Skeletal muscle tissue (tissue), 4 donors: ENCODE measurements around the gene MYOCD. TPM values are rescaled to one million over a fixed set of nuclear protein-coding genes. Genes with fewer than 3 reads are reported as not detected.

Source experiments
- H3K27ac ChIP-seq: one replicate; pipeline ENCODE4 v1.7.0; 2013; ENCODE audit warnings: mild to moderate bottlenecking, low read depth, low read length, inconsistent platforms
- H3K27me3 ChIP-seq, 3 donors: one replicate each; pipeline ENCODE4 v1.7.0; 2013; ENCODE audit warnings: low read length in 3 of 3; ENCODE audit not compliant: control insufficient read depth in 3 of 3, insufficient read depth in 3 of 3
- H3K36me3 ChIP-seq, 3 donors: one replicate each; pipeline ENCODE4 v1.7.0; 2013; ENCODE audit warnings: low read length in 3 of 3; ENCODE audit not compliant: control insufficient read depth in 3 of 3, insufficient read depth in 3 of 3
- H3K4me1 ChIP-seq, 3 donors: one replicate each; pipeline ENCODE4 v1.7.0; 2013; ENCODE audit warnings: low read length in 3 of 3, mild to moderate bottlenecking in 3 of 3; ENCODE audit not compliant: control insufficient read depth in 3 of 3, insufficient read depth in 3 of 3
- H3K4me3 ChIP-seq, 3 donors: one replicate each; pipeline ENCODE4 v1.7.0; 2013; ENCODE audit warnings: low read length in 3 of 3
- H3K9ac ChIP-seq, 3 donors: one replicate each; pipeline ENCODE4 v1.7.0; 2013; ENCODE audit warnings: low read length in 3 of 3, mild to moderate bottlenecking in 3 of 3, moderate library complexity in 2 of 3, low read depth in 1 of 3
- H3K9me3 ChIP-seq, 3 donors: one replicate each; pipeline ENCODE4 v1.7.0; 2013; ENCODE audit warnings: low read length in 3 of 3; ENCODE audit not compliant: control insufficient read depth in 3 of 3
- total RNA-seq: library from RNA; depleted of rRNA; stranded (reverse); fragments of >200 nt; gene quantifications from one replicate; pipeline ENCODE4 v1.2.3, GENCODE V29; 2014
- donor health status: Osteomylitis.

MYOCD gene
- total RNA-seq, 1 donor from 2014 or later = 0.52 TPM

DNA sequence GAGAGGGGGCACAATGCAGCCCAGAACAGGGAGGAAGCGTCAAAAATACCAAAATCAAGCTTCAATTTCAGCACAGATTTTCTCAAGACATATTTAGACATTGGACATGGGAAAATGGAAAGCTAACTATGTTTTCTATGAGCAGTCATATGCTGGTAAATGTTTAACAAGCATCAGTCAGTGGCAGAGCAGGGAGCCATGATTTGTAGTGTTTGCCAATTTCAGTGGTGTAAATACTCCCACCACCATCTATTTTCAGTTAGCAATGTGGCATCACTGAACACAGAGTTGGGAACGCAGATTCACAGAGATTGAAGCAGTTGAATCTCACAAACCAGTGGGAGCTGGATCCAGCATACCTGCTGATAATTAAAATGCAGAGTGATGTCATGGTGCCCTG lies 24.6 kb upstream of the MYOCD start:
- H3K9me3 ChIP-seq = no peaks in the 10 kb centered on the region
- no peaks in the 10 kb centered on the region for H3K27me3 ChIP-seq
- H3K27ac ChIP-seq = no peak overlapping the region
- no peak overlapping the region for H3K4me3 ChIP-seq
- H3K36me3 ChIP-seq = no peaks in the 10 kb centered on the region
- H3K9ac ChIP-seq = no peak overlapping the region
- H3K4me1 ChIP-seq = no peaks in the 10 kb centered on the region

DNA sequence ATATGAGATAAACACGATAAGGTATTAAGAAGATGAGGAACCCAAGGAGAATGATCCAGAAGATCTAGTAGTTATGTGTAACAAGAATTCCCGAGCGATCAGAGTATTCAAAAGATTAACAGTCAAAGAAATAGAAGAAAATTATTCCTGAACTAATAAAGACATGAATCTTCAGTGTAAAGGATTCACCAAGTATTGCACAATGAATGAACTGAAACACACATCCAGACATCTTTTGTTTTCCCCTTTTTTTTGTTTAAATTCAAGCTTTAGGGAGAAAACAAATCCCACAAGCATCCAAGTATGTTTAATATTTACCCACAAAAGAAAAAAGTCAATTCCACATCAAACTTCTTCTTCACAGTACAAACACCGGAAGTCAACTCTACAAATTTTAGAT lies 23.7 kb upstream of the MYOCD start:
- H3K36me3 ChIP-seq = no peaks in the 10 kb centered on the region

DNA sequence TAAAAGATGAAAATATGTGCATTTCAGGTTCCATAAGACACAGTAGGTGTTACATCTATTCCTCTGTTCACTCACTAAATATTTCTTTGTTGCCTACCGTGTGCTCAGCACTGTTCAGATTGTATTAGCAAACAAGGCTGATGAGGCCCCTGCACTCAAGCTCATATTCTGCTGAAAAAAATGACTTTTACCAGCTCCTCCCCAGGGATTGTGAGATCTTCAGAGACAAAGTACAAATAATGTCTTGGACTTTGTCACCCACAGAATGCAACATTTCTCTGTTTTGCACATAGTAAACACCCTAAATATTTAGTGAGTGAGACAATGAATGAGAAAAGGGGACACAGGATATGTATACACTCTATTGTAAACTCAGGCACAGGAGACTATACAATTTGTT lies 21.9 kb upstream of the MYOCD start:
- H3K4me3 ChIP-seq = no peak overlapping the region
- H3K9ac ChIP-seq = no peak overlapping the region
- H3K27me3 ChIP-seq = peaks cover 0 to 3% (median 3%) of the 10 kb centered on the region in 3 donors
- no peaks in the 10 kb centered on the region for H3K36me3 ChIP-seq
- no peak overlapping the region for H3K27ac ChIP-seq
- H3K4me1 ChIP-seq = no peaks in the 10 kb centered on the region
- H3K9me3 ChIP-seq = no peaks in the 10 kb centered on the region

More for the DNA sequence above, 23.7 kb upstream of the MYOCD start:
- no peak overlapping the region for H3K4me3 ChIP-seq
- no peak overlapping the region for H3K27ac ChIP-seq
- H3K4me1 ChIP-seq = no peaks in the 10 kb centered on the region
- no peaks in the 10 kb centered on the region for H3K9me3 ChIP-seq
- H3K9ac ChIP-seq = no peak overlapping the region
- no peaks in the 10 kb centered on the region for H3K27me3 ChIP-seq

DNA sequence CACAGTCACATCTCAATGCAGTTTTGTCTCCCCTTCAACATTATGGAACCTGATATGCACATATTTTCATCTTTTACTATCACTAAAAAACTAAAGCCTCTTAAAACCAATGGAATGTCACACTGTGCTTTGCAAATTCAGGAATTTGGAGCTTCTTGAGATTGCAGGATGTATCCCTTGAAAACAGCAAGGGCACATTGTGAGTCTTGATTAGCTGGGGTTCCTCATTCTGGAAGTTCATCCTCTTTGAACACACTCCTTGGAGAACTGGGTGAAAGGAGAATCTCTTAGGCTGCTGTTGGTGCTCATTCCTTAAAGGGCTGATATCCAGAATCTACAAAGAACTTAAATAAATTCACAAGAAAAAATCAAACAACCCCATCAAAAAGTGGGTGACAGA lies 21.1 kb upstream of the MYOCD start:
- no peak overlapping the region for H3K9ac ChIP-seq
- H3K4me3 ChIP-seq = no peak overlapping the region
- H3K27ac ChIP-seq = no peak overlapping the region
- no peaks in the 10 kb centered on the region for H3K9me3 ChIP-seq
- H3K27me3 ChIP-seq = peaks cover 0 to 5% (median 3%) of the 10 kb centered on the region in 3 donors
- H3K36me3 ChIP-seq = no peaks in the 10 kb centered on the region
- H3K4me1 ChIP-seq = no peaks in the 10 kb centered on the region

DNA sequence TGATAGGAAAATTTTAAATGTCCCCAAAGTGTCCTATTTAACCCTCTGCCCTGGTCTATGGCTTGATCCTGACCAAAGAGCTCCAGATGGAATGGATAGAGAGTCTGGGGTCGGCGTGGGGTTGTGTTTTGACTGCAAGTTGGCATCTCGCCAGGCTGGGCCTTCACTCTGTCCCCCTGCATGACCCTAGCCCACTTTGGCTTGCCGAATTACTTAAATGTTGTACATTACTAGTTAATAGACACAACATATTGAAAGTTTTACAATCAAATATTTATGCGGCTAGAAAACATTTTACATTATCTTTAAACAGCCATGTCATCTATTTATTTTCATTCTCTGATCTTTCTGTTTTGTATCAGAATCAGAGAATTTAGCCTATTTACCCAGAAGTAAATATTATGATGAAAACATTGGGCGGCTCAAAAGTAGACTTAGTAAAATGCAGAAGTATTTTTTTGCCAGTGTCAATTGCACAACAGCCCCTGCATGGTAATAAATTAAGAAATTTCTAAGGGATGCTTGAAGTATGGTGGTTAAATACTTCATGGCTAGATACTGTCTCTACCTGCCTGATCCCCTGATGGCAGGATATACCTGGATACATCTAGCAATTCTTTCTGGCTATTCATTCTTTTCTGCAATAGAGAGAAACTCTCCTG lies 18.8 kb upstream of the MYOCD start:
- Histone ChIP-seq H3K27ac (no peak overlapping the region), H3K4me3 (no peak overlapping the region), H3K9ac (no peak overlapping the region), H3K27me3 (peaks cover 0 to 7% (median 3%) of the 10 kb centered on the region in 3 donors), H3K9me3 (no peaks in the 10 kb centered on the region), H3K4me1 (no peaks in the 10 kb centered on the region), H3K36me3 (no peaks in the 10 kb centered on the region)

DNA sequence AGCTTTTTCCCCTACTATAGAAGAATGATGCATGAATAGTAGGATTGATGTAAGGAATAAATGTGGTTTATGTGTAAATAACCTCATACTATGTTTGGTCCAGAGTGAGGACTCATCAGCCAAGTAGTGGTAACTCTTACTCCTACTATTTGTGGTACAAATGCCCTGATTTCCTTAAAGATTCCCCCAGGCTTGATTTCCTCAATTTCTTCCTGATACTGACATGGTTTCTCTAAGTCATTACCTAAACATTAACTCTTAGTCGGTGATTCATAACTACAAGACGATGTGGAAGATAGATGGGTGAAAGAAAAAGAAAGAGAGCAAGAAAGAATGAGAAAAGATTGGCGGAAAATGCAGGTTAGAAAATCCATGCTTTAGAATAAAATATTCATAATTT lies 17.2 kb upstream of the MYOCD start:
- no peaks in the 10 kb centered on the region for H3K4me1 ChIP-seq
- H3K36me3 ChIP-seq = no peaks in the 10 kb centered on the region
- no peaks in the 10 kb centered on the region for H3K9me3 ChIP-seq
- H3K9ac ChIP-seq = no peak overlapping the region
- no peak overlapping the region for H3K4me3 ChIP-seq
- H3K27me3 ChIP-seq = peaks cover 0 to 7% (median 3%) of the 10 kb centered on the region in 3 donors
- H3K27ac ChIP-seq = no peak overlapping the region

DNA sequence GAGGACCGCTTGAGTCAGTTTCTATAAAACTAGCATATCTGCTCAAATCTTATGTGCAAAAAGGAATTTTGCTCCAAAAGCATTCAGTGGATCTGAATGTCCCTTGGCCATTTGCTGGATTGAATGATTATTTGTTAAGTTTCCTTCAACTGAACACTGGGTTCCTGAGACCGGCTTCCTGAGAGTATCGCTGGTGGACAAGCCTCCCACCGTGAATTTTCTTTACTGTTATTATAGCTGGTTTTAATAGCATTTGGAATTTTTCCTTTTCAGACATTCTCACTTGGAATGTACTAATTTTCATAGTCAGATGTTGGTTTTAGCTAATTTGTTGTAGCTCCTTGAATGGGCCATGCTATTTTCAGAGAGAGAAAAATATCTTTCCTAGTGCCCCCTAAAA lies 9.8 kb upstream of the MYOCD start:
- no peaks in the 10 kb centered on the region for H3K4me1 ChIP-seq
- H3K9ac ChIP-seq = no peak overlapping the region

DNA sequence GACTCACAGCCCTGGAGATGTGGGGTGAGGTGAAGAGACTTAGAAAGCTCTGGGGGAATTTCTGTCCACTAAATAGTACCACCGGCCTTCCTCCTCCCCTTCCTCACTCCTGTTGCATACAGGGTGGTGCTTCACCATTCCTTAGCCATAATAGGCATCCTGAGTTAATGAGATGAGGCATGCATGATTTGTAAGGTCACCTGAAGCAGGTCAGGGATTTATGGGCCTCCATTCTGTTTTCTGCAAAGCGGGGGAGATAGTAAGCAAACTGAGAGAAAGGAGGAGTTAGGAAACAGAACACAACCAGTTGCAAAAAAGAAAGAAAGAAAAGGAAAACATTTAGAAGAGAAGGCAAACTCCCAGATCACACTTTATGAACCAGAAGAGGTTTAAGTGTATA lies 9.3 kb upstream of the MYOCD start:
- no peaks in the 10 kb centered on the region for H3K9me3 ChIP-seq
- no peak overlapping the region for H3K4me3 ChIP-seq
- no peak overlapping the region for H3K9ac ChIP-seq
- H3K27me3 ChIP-seq = peaks cover 0 to 5% (median 3%) of the 10 kb centered on the region in 3 donors
- no peak overlapping the region for H3K27ac ChIP-seq
- no peaks in the 10 kb centered on the region for H3K36me3 ChIP-seq
- H3K4me1 ChIP-seq = no peaks in the 10 kb centered on the region

More for the DNA sequence above, 9.8 kb upstream of the MYOCD start:
- Histone ChIP-seq H3K27me3 (peaks cover 0 to 5% (median 0%) of the 10 kb centered on the region in 3 donors), H3K27ac (no peak overlapping the region), H3K36me3 (no peaks in the 10 kb centered on the region), H3K9me3 (no peaks in the 10 kb centered on the region), H3K4me3 (no peak overlapping the region)

DNA sequence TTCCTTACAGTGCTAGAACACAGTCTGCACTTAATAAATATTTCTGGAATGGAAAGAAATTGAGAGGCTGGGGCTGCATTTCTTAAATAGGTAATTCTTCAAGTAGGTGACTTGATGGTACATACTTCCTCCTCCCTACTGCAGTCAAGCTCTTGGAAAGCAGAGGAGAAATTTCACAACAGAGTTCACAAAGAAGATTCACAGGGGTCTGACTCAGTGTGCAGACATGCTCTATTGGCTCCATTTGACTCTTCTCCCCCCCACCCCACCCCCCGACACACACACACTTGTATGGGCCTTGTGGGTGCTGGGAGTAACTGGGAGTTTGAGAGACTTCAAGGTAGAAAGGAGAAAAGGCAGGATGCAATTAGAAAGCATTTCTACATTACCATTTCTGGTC lies 6.2 kb upstream of the MYOCD start:
- H3K9me3 ChIP-seq = no peaks in the 10 kb centered on the region
- no peak overlapping the region for H3K9ac ChIP-seq
- H3K4me3 ChIP-seq = no peak overlapping the region
- H3K27ac ChIP-seq = no peak overlapping the region
- no peaks in the 10 kb centered on the region for H3K4me1 ChIP-seq
- H3K27me3 ChIP-seq = peaks cover 9 to 13% (median 11%) of the 10 kb centered on the region in 3 donors
- no peaks in the 10 kb centered on the region for H3K36me3 ChIP-seq

DNA sequence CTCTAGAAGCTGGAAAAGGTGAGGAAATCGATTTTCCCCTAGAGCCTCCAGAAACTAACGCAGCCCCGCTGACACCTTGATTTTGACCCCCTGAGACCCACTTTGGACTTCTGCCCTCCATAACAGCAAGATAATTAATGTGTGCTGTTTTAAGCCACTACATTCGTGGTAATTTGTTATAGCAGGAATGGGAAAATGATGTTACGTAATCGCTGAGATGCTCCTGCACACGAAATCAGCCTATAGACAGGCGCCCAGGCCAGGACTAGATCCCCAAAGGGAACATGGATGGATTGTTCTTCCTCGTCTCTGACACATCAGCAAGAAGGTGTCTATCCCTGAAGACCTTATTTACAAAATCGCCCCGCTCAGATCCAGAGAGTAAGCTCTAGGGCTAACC lies 1.4 kb upstream of the MYOCD start:
- no peak overlapping the region for H3K27ac ChIP-seq
- peaks cover 25 to 34% (median 32%) of the 10 kb centered on the region in 3 donors for H3K27me3 ChIP-seq
- H3K9me3 ChIP-seq = no peaks in the 10 kb centered on the region
- no peak overlapping the region for H3K4me3 ChIP-seq
- no peak overlapping the region for H3K9ac ChIP-seq
- peaks cover 5 to 13% (median 7%) of the 10 kb centered on the region in 3 donors for H3K4me1 ChIP-seq
- no peaks in the 10 kb centered on the region for H3K36me3 ChIP-seq
